DOHH2 (cell line): ENCODE results near the gene TTC22.

Experiments used
- EZH2phosphoT487 ChIP-seq: fragments of 200-600 bp; sonication (generic); IDR thresholded peaks from 2 replicates; pipeline ENCODE4 v1.6.1; 2017; ENCODE audit warnings: borderline replicate concordance, mild to moderate bottlenecking, antibody characterized with exemption, low read length, moderate library complexity, mixed read lengths
- TF ChIP-seq, protein P1 (sequence below): fragments of 200-600 bp; sonication (generic); IDR thresholded peaks from one replicate; pipeline ENCODE4 v1.5.1; 2014; ENCODE audit warnings: antibody characterized with exemption, mild to moderate bottlenecking, low read depth, low read length; ENCODE audit not compliant: poor library complexity, severe bottlenecking

DNA sequence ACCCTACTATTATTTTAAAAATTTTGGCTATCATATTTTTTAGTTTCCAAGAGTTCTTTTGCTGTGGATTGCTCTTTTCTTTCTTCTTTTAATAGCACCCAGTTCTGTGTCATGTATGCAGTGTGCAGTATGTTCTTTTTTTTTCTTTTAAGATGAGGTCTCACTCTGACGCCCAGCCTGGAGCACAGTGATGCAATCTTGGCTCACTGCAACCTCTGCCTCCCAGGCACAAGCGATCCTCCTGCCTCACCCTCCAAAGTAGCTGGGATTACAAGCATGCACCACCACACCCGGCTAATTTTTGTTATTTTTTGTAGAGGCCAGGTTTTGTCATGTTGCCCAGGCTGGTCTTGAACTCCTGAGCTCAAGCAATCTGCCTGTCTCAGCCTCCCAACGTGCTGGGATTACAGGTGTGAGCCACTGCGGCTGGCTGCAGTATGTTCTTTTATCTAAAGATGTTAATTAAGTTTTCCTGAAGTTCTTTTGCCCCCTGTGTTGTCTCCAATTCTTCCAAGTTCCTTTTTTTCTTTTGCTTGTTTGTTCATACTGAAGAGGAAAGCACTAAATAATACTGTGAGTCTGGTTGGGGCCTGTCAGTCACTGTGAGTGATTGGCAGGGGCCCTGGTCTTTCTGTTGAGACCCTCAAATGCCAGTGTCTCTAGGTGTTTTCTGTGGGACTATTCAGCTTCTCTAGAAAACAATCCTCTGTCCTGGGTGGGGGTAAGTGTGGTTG, 17.5 kb upstream of the TTC22 start:
- TF ChIP-seq, protein P1, sequence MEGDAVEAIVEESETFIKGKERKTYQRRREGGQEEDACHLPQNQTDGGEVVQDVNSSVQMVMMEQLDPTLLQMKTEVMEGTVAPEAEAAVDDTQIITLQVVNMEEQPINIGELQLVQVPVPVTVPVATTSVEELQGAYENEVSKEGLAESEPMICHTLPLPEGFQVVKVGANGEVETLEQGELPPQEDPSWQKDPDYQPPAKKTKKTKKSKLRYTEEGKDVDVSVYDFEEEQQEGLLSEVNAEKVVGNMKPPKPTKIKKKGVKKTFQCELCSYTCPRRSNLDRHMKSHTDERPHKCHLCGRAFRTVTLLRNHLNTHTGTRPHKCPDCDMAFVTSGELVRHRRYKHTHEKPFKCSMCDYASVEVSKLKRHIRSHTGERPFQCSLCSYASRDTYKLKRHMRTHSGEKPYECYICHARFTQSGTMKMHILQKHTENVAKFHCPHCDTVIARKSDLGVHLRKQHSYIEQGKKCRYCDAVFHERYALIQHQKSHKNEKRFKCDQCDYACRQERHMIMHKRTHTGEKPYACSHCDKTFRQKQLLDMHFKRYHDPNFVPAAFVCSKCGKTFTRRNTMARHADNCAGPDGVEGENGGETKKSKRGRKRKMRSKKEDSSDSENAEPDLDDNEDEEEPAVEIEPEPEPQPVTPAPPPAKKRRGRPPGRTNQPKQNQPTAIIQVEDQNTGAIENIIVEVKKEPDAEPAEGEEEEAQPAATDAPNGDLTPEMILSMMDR, result no peak
- no peak for TF ChIP-seq EZH2phosphoT487
